GM19328 (cell line): Measurements from ENCODE around the gene LRGUK.

Experiments
- ATAC-seq: cut with Tn5 transposase; IDR thresholded peaks from one replicate; pipeline ENCODE4 v1.9.1; 2021; ENCODE audit warnings: mild to moderate bottlenecking, moderate library complexity; ENCODE audit not compliant: unreplicated experiment

The LRGUK gene

DNA sequence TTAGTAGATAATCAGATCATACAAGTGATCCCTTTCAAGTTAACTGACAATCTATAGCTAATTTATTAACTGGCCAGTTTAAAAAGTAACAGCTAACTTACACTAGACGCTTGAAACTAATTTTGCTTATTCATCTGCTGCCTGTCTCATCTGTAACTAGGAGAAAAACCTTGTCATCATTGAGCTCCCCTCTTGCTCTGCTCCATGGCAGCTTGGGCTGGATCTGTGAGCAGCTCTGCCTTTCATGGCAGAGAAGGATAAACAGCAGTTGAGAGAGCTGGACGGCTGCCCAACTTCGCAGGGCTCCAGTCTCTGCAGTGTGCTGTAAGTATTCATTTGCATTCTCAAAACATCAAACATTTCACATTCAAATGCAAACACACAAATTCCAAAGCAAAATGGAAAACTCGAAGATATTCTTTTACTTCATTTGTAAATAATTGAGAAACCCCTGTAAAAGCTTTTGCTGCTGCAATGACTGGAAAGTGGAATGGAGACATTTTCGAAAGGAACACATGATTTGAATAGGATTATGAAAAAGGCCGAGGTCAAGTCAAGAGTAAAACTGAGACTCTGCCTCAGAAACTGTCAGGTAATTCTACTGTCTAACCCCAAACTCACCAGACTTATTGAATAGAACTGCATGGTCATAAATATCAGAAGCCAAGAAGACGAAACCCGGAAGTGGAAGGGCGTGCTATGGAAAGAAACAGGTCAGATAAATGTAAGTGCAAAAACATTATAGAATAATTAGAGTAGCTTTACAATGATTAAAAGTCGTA, 172.0 kb downstream of the LRGUK start:
- no peak for ATAC-seq

DNA sequence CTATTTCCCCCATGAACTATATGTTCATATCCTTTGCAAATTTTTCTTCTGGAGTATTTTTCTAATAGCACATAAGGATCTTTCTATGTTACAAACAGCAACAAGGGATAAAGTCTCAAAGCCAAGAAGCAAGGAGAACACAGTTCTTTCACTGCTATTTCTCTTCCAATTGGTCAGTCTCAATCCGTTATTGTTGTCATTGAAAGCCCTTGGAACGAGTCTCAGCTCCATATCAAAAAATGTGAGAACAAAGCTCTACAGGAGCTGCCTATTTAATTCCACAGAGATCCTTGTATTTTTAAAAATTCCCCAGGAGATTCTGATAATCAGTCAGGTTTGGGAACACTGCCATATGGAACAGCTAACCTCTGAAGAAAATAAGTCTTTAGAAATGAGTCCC, 173.8 kb downstream of the LRGUK start:
- no peak for ATAC-seq

DNA sequence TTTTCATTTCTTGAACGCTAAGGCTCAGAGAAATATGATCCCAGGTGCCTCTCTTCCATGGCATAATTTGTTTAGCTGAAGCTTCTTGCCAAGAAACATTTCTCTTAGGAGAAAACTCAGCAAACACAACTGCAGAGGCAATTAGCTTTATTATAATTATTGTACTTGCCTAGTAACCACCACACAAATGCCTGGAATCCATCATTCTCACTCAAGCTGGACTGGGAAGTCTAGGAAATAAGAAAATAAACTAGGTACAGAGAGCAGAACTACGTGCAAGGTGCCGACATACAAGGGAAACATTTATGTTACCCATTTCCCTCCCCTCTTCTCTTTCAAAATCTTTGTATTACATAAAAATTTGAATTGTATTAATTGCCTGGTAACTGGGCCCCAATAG, 174.5 kb downstream of the LRGUK start:
- ATAC-seq = no peak

DNA sequence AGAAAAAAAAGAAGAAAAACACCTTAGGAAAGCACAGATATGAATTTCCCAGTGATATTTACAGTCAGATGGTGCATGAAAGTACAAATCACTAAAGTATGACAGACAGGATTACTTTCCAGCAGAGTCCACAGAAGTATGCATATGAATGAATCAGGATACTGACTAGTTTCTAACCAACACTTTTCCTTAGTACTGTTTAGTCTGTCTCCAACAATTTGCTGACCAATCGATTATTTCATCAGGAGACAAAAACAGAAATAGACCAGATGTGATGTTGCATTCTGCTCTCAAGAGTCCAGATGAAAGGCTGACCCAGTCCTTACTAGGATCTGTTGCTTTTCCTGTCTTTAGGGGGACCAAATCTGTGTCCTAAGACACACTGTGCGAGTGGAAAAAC, 175.0 kb downstream of the LRGUK start:
- no peak for ATAC-seq

DNA sequence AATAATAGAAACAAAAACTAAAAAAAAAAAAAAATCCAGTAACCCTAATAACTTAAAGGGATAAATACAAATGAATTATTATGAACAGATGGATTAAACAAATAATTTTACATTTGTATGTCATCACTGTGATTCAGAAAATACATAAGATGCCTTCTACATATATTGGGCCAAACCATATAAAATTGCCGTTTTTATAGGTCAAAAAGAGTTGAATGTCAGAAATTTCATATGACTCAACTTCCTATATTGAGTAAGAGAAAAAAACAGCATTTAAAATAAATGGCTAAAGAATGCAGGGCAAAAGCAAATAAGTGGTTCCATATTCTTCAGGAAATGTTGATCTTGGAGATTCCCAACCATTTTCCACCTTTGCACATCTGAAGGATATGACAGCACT, 180.2 kb downstream of the LRGUK start:
- no peak for ATAC-seq

DNA sequence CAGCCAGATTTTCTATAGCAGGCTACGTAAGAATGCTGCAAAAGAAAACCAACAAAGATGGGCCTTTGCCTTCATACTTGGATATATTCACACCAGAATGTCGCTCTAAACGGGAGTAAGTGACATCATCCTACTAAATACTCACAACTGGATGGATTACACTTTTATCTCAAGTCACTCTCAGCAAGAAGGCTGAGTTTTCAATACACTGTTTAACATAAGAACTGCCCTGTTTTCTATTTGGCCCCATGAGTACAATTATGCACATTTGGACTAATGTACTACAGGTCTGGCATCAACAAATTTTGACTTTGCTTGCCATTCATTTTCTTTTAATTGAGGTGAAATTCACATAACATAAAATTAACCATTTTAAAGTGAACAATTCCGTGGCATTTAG, 181.4 kb downstream of the LRGUK start:
- ATAC-seq = no peak

DNA sequence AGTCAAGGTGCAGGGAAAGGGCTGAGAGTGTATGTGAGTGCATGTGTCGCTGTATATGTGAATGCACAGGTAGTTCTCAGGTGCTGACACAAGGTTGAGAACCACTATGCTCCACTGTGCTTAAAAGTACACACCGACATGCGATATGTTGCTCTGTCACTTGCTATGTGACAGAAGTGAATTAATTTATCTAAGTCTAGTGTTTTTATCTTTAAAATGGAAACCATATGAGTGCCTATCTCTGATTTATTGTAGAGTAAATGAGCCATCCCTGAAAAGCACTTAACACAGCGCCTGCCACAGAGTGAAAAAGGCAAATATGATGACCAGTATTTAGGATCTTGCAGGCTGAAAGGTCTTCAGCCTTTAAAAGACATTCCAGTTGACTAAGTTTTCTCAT, 184.7 kb downstream of the LRGUK start:
- no peak for ATAC-seq

DNA sequence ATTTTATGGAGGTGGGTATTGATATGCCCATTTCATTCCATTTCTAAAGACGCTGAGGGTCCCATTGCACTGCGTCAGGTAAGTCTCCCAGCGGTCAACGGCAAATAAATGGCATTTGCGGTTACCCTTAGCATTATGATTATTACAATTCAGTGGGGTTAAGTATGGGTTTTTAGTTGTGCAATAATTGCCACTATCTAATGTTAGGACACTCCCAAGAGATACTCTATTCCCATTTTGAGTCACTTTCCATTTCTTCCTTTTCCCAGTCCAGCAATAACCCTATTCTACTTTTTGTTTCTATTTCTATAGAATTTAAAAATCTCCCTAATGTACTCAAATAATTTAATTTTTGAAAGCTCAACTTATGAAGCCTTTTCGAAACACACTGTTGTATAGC, 185.6 kb downstream of the LRGUK start:
- ATAC-seq = no peak

DNA sequence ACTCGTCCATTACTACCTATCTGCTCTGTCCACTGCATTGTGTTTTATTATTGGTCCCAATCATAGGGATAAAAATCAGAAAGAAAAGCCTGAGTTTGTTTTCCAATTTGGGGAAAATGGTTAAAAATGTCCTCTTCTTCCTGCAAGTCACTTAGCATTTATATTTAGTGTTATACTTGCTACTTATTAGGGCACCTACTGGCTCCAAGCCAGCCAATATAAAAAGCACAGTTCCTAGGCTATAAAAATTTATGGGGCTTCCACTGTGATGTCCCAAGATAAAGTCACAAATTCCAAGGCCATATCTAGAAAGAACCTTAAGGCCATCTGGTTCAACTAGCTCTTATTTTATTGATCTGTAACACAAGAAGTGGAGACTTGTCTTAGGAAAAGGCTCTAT, 186.4 kb downstream of the LRGUK start:
- no peak for ATAC-seq
